Stimulated activated CD4-positive, alpha-beta T cell treated with anti-CD3 and anti-CD28 coated beads, Interleukin-4, amount 100 ng/mL, for 4 hours (primary cell): ENCODE results near the gene TRPM3.

Experiments used
- DNase-seq, 2 experiments: peaks; one replicate each; pipeline ENCODE4 v3.0.0-alpha.2; 2020

Gene TRPM3

DNA sequence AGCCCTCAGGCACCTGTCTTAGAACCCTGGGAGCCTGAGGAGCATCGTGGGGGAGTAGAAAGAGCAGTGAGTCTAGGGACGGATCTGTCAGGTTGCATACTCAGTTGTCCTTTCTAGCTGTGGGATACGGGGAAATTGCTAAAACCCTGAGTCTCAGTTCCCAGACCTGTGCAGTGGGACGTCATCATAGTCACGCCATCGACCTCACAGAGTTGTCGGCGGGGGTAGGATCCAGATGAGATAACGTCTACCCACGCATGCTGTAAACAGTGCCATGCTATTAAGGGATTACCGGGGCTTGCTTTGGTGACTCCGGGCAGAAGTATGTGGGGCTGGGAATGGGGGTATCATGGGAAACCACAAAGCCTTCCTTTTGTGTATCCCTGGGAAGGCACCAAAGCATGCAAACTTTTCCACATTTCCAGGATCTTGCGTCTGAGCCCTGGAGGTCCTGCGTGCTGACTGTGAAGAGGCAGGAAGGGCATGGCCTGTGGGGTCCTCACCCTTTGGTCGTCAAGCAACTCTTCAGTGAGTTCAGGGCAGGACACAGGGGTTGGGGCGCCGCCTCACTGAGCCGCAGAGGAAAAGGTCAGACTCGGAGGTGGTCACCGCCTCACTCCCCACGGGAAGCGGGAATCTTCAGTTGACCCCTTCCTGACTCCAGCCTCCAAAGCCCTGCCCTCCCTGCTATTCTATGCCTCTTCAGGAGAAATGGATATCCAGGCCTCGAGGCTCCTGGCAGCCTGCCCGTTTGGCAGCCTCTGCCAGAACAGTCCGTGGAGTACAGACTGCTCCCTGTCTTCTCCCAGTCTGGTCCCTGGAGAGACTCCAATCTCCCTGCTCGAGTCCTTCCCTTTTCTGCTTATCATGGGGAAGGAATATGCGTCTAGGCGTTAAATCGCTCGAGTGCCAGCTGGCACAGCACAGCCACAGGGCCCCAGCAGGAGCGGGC lies 520.1 kb downstream of the TRPM3 start:
- no peak for DNase-seq

DNA sequence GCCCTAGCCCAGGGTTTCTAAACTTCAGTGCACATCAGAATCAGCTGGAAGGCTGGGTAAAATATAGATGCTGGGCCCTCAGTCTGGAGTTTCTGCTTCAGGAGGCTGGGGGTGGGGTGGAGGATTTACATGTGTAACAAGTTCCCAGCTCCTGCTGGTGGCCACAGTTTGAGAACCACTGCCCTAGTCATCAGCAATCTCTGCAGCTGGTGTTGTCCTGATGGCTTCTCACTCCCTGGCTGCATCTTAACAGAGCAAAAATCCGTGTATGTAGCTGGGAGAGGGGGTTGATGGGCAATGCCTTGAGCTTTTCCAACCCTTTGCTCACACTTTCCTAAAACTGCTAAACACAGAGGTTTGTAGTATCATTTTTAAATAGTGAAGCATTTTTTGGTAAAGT lies 520.9 kb downstream of the TRPM3 start:
- DNase-seq = no peak

DNA sequence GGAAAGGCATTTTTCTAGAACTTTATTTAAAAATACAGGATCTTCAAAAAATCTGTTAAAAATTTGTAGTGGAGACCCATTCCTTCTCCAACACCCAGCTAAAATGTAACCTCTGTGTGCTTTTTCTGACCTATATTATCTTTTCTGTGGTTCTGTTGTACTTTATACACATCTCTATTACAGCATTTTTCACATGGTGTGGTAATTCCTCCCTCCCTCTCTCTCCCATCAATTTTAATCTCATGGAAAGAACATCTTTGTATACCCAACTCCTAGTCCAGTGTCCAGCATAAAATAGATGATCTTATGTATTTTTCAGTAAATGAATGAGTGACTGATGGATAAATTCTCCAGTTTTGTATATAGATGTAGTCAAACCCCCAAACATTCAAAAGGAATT lies 523.5 kb downstream of the TRPM3 start:
- DNase-seq = no peak

DNA sequence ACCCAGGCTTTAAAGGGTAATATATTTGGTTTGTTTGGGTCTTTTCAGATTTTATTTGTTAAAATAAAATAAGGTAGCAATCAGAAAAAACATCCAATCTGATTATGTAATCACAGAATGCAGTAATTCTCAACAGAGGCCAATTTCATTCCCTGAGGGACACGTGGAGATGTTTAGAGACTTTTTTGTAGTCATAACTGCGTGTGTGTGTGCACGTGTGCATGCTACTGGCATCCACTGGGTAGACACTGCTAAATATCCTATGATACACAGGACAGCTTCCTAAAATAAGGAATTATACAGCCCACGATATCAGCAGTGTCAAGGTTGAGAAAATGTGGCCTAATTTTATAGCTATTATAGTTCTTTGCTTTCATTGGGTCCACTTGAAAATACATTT lies 526.2 kb downstream of the TRPM3 start:
- DNase-seq = no peak

DNA sequence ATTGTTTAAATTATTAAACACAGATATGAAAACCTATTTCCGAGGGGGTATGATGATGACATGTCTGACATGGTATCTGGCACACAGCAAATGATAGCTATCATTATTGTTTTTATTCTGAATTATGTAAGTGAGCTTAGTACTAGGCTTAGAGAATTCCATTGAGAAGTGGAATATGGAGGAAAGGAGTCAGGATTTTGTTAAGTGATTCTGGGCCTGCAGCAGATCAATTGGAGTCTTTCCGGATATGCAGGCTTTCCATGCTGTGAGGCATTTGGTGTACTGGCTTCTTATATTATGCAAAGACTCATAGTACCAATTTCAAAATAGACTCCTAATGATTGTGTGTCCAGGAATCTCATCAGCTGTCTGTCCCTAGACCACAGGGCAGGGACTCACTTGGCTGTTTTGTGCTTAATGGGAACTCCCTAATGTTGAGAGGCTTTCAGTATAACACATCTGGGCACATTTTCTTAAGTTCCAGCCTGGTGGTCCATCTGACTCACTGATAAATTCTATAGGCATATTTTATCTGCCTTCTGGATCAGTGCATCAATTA lies 527.0 kb downstream of the TRPM3 start:
- DNase-seq = no peak

DNA sequence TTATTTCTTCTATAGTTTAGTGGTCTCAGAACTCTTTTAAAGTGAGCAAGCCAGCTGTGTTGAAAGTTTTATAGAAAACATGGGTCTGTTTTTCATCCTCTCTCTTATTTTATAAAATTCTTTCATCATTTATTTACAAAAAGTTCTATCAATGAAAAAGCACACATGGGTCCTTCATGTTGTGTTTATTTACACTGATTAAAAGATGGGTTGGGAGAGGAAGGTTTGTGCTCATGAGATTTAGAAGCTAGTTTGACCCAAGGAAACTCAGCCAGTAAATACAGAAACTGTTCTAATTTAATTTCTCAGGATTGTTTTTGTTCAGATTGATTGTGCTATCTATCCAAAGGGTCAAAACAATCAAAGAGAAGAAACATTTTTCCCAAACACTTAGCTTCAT lies 528.2 kb downstream of the TRPM3 start:
- no peak for DNase-seq

DNA sequence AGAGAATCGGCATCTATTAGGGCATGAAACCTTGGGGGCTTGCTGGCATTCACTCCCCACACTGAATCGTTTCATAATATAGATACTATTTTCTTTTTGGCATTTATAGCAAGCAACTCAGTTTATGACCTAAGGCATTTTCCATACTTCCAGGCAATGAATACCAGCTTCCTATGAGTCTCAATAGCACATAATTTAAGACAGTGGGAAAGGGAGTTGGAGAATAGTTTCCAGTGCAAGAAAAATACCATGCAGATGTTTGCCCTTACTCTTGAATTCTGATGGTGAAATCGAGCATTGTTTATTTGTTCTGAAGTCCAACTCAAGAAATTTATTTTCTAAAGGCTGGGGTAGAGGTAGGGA lies 531.1 kb downstream of the TRPM3 start:
- DNase-seq = no peak

DNA sequence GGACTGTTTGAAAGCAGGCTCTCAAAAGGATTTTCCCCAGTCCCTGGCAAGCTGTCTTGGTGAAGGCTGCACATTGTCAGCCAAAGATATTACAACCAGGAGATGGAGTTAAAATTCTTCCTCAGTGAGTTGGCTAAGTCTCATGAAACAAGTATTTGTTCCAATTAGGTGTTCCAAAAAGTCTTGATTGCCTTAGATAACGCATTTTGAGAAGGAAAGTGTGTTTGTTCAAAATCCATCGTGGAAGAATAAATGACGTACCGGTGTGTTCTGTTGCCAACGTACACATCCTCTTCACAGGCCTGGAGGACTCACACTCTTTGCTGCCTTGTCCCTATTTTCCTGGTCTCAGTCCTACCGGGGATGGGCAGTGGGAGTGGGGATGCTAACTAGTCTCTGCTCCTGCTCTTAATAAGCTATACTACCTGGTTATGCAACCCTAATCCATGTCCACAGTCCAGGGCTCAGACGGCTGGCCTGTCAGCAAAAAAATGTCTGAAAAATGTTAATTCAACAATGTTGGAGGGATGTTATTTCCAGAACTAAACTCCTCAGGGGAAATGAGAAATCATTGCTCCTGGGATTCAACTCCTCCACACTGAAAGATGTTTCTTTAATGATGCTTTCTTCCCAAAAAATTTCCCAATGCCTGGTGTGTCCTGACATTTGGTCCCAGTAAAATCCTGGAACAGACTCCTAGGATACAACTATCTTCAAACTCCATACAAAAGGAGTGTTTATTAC lies 531.7 kb downstream of the TRPM3 start:
- DNase-seq = no peak

DNA sequence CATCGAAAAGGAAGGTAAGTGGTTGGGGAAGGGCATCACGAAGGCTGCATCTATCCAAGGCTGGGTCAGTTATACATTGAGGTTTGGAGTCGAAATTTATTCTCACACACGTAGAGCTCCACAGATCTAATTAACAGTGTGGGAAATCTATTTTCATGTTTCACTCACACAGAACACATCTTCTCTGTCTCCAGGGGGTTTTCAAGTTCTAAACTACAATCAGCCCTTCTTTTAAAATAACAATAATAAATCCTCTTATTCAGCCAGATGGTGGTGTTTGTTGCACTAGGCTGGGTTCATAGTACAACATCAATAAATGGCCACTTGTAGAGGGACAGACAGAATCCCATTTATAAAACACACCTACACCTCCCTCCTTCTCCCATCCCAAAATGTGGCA lies 532.4 kb downstream of the TRPM3 start:
- DNase-seq = no peak

DNA sequence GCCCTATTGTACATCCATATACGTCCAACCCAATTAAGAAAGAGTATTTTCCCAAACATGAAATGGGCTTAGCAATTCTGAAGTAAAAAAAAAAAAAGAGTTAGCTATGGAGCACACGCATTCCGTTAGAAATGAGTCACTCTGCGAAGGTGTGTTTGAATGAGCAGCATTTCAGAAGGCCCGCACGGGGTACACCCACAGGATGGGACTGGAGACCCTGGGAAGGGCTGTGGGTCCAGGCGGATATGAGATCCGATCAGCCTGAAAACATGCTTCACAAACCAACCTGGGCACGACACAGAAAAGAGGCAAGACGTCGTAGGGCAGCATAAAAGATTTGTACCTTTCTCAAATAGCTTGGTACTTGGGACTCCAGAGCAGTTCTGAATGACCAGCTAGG lies 533.0 kb downstream of the TRPM3 start:
- DNase-seq = no peak

DNA sequence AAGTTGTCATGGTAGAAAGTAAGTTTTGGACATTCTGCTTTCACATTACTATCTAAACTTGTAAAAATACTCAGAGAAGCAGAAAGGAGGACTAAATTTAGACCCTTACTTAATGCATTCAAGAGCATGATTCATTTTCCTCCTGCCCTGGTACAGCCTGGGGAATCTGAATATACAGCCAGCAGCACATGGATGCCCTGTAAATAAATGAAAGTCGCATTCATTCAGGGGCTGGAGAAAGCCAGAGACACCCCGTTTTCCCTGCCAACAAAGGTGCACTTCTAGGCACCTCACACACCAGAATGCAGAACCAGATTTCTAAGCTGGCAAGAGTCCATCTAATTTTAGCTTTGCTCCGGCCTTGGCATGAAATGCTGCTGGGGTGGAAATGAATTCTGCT lies 534.2 kb downstream of the TRPM3 start:
- DNase-seq = no peak

DNA sequence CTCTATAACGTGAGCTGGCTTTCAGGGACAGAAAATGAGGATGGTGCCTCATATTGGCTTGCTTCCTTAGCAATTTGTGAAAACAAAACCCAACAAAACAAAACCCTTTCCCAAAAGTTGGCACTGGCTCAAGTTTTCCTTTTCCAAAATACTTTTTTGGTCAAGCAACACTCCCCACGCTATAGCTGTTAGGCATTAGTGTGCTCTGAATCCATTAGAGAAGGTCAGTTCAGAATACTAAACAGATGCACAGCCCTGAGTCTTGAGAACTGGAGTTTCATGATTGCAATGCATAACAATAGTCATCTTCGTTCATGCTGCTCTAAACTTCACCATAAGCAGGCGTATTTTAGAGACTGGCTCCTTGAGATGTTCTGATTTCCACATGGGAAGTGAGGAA lies 534.9 kb downstream of the TRPM3 start:
- no peak for DNase-seq

DNA sequence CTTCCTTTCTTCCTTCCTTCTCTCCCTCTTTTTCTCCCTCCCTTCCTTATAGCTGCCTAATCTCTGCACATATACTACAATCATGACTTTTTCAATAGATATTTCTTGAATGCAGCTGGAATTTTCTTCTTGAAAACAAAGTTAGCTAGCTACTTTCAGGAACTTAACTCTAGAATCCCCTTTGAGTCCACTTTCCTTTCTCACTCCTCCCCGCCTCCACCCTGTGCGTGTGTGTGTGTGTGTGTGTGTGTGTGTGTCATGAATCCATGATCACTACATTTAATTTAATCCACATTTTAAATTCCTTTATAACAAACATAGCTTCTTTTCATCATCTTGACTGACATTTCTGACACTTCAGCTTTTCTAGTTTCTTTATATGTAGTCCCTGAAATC lies 539.5 kb downstream of the TRPM3 start:
- DNase-seq = no peak

DNA sequence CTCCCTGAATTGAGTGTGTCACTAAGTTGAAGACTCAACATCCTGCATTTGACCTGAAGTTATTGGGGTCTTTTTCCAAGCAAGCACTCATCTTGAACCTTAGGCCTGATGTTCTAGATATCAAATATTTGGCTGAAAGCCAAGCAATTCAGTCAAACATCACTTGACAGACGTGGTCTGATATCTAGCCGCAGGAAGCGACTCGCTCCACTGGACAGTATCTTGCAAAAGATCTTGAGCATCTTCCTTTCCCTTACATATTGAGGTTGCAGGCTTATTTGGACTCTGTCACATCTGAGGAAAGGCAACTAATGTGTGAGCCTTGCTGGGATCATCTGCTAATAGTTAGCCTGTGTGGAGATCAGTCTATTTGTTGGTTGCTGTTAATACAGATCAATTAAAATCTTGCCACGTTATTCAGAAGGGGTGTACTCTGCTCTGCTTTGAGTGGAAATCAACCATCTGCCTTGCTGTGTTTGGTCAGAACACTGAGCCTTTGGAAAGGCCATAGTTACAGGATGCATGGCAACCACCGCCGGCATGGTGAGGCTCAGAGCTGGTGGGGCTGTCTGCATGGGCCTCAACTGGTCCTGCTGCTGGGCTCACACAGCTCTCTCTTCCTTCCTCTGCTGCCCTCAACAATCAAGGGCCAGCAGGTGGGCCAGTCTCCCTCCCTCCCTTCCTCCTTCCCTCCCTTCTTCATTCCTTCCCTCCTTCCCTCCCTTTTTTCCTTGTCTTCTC lies 540.0 kb downstream of the TRPM3 start:
- DNase-seq = no peak

DNA sequence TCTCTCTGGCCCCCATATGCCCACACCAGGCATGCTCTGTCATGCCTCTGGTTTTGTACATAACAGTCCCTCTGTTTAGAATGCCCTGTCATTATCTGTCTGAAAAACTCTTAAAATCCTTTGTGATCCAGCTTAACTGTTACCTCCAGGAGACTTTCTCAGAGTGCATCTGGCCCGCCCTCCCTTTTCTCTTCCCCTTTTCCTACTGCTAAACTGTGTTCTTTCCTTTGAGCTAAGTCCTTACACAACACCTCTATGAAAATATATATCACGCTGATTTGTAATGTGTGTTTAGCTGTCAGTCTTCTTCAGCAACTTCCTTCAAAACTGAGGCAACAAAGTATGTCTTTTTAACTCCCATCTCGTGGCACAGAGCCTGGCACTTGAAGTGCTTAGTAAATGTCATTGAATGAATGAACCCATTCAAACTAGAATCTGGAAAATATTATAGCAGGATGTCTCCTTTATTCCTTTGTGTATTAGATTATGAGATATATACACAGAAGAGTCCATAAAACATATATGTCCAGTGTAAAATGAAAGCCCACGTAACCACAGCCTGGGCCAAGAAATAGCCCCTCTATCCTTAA lies 540.7 kb downstream of the TRPM3 start:
- DNase-seq = no peak

DNA sequence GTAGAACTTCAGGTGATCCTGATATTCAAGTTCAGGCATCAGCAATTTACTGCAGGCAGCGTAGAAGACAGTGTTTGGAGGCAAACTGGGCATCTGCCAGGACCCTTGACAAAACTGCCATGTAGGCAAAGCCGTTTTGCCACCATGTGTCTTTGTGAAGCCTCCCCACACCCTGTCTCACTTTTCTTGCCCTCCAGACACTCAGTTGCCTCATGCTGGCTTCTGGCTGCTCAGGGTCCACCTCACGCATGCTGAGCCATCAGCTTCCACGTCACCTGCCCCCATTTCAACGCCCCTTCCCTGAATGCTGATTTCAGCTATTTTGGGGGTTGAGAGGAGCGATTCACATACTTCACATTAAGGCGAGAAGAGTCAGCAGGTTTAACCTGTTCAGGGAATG lies 541.7 kb downstream of the TRPM3 start:
- no peak for DNase-seq

DNA sequence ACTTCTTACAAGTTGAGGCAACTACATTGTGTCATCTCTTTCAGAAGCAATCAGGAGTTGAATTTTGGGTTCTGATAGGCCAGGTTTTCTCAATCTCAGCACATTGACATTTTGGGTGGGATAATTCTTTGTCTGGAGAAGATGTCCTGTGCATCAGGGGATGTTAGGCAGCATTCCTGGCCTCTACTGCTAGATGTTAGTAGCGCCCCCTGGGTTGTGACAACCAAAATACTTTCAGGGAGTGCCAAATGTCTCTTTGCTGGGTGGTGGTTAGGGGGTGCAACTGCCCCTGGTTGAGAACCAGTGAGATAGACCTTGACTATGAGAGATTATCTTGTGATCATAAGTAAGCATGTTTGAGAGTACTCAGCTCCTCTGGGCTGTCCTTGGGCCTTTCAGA lies 542.7 kb downstream of the TRPM3 start:
- DNase-seq = no peak

DNA sequence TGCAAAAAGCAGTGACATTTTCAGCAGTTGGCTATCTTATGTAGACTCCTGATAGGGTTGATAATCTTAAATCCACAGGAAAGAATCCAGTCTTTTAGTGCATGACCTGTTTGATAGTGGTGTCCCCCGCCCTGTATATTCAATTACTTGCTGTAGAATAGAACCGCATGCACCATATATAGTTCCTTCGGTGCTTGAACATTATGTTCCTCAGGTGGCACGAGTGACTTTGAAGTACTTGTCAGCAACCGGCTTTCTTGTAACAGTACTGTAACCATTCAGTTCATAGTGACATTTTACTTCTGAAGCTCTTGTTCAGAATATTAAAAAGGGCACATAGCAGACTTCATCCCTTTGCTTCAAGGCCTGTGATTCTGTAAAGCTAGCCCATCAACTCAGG lies 543.8 kb downstream of the TRPM3 start:
- no peak for DNase-seq

DNA sequence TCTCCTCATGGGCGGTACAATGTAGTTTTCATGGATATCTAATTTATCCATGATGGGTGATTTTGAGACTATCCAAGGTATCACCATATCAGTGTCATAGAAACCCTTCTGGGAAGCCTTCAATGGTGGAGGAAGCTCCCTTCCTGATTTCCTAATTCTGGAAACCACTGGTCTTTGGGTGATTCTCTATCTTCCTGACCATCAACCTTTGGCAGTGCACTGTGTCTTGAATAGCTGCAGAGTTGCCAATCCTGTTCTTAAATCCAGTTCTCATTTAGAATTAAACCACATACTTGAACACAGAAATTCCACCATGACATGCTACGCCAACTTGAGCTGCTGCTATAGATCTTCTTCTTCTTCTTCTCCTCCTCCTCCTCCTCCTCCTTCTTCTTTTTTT lies 545.3 kb downstream of the TRPM3 start:
- DNase-seq = no peak

DNA sequence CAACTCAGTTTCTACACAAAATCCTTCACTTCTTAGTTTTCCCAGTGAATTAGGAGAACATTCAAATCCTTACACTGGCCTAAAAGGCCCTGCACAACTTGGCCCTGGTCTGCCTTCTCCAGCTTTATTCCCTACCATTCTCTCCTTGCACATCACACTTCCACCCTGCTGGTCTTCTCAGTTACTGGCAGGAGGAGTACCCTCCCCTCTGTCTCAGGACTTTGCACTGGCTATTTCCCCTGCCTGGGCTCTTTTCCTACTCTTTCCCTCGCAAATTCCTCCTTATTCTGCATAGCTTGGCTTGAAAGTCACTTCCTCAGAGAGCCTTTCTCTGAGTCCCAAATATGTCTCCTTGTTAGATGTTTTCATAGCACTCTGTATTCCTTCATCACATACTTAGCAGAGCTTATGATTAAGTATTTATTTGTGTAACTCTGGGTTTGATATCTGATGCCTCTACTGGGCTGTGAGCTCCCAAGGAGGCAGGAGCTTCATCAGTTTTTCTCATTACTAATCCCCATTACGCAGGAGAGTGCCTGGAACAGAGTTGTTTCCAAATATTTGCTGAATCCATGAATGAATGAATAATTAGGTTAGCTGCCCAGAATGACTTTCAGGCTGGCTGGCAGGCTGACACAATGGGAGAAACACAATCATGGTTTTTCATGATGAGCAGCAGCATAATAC lies 547.1 kb downstream of the TRPM3 start:
- no peak for DNase-seq

DNA sequence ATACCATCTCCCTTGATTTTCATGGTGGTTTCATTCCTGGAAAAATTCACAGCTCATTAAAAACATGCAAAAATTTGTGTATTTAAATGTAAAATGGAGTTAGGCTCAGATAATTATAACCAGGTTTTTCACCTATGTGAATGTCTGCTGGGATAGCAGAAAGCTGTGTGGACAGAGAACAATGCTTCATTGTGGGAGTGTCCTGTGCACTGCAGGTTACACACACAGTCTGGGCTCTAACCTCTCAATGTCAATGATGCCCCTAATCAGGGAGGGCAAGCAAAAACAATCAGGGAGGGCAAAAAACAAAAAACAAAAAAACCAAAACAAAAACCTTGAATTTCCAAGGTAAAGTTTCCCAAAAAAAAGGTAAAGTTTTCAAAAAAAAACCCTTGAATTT lies 548.1 kb downstream of the TRPM3 start:
- no peak for DNase-seq

DNA sequence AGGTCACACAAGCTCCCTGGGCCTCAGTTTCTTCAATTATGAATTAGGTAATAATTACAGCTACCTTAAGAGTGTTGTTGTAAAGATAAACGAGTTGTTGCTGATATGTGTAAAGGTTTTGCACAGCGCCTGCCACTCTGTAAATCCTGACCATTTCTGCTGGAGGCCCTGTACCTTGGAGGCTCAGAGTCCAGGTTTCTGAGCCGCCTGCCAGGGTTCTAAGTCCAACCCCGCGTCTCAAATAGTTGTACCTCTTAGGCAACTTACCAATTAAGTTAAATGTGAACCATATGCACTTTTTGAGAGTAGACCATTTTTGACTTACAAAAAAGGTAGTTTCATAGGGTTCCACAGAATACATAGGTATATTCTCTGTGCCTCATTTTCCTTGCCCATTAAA lies 550.2 kb downstream of the TRPM3 start:
- no peak for DNase-seq
